Body of pancreas (tissue), 4 donors: Measurements from ENCODE around the gene GSS. TPM values are rescaled to one million over a fixed set of nuclear protein-coding genes. Genes with fewer than 3 reads are reported as not detected.

ENCODE experiments used
- ATAC-seq: fragments of 150-250 bp; one replicate; pipeline ENCODE4 v1.9.1; 2016
- DNase-seq, 4 donors: peaks; one replicate each; pipeline ENCODE4 v3.0.0-alpha.2; 2019
- H3K27ac ChIP-seq, 4 donors: fragments of 200-600 bp; sonication (generic); 1 replicate in 3 of 4; 2 replicates in 1 of 4; pipeline versions ENCODE4 v1.5.1 to v1.6.1; 2016 to 2019; ENCODE audit warnings: mild to moderate bottlenecking in 1 of 4, mixed read lengths in 1 of 4, moderate library complexity in 1 of 4
- H3K27me3 ChIP-seq, 2 donors: fragments of 200-600 bp; sonication (generic); one replicate each; pipeline ENCODE4 v1.6.0; 2016; ENCODE audit warnings: mild to moderate bottlenecking in 1 of 2
- H3K36me3 ChIP-seq, 2 donors: fragments of 200-600 bp; sonication (generic); replicated peaks in 1 of 2; 2 replicates each; pipeline ENCODE4 v1.5.1; 2016; ENCODE audit warnings: low read depth in 2 of 2; ENCODE audit not compliant: insufficient read depth in 1 of 2
- H3K4me1 ChIP-seq: fragments of 200-600 bp; sonication (generic); one replicate; pipeline ENCODE4 v1.6.0; 2016
- H3K4me3 ChIP-seq, 2 donors: fragments of 200-600 bp; sonication (generic); 1 replicate in 1 of 2; 2 replicates in 1 of 2; pipeline ENCODE4 v1.5.1; 2016 to 2019
- H3K9me3 ChIP-seq, 3 donors: fragments of 200-600 bp; sonication (generic); 1 replicate in 2 of 3; 2 replicates in 1 of 3; pipeline ENCODE4 v1.5.1; 2016
- POLR2A ChIP-seq, 3 donors: fragments of 450-650 bp; IDR thresholded peaks; one replicate each; pipeline ENCODE4 v1.6.1; 2016; ENCODE audit warnings: antibody characterized with exemption in 3 of 3, mild to moderate bottlenecking in 2 of 3
- WGBS, 2 donors: methylation state at CpG; one replicate each; pipeline ENCODE4 v1.1.5; 2017; 5-methylcytosine and 5-hydroxymethylcytosine counted together
- intact Hi-C: fragments of 100-400 bp; cut with DNase I; formaldehyde crosslinking; loops from one replicate; pipeline ENCODE4 v1.15.1; 2023
- total RNA-seq, 2 donors: library from RNA; depleted of rRNA; stranded (reverse); fragments of >200 nt; gene quantifications; one replicate each; pipeline ENCODE4 v1.1.0, GENCODE V29; 2016
- TF ChIP-seq, protein P1 (sequence below), 7 experiments: fragments of 450-650 bp in 4 of 7; fragments of 200-600 bp in 3 of 7; sonication (generic) in 3 of 7; IDR thresholded peaks; one replicate each; pipeline ENCODE4 v1.5.1; 2016 to 2019; ENCODE audit warnings: antibody characterized with exemption in 7 of 7

Gene GSS
- total RNA-seq, 2 donors from 2014 or later, result 24.6 to 33.0 TPM

DNA sequence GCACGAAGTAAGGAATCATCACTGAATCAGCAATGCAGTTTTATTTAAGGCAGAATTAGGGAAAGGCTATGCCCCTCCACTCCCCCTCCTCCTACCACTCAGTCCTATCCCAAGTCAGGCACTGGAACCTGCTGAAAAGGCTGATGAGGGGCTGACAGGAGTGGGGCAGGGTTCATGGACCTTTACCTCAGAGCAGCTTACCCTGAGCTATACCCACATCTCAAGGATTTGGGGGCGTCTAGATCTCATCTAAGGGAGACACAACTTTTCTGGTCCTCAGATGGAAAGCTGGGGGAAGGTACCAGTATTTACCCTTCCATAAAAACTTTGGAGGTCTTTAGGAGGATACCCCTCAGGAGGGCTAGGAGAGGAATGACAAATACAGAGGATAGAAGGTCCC, 27.2 kb downstream of the GSS start:
- WGBS, 2 donors, result 80 to 86% methylated on average over 2 of the region's 2 CpGs
- TF ChIP-seq POLR2A (IDR thresholded peaks at IDR 0.05), result no peak
- TF ChIP-seq, protein P1, sequence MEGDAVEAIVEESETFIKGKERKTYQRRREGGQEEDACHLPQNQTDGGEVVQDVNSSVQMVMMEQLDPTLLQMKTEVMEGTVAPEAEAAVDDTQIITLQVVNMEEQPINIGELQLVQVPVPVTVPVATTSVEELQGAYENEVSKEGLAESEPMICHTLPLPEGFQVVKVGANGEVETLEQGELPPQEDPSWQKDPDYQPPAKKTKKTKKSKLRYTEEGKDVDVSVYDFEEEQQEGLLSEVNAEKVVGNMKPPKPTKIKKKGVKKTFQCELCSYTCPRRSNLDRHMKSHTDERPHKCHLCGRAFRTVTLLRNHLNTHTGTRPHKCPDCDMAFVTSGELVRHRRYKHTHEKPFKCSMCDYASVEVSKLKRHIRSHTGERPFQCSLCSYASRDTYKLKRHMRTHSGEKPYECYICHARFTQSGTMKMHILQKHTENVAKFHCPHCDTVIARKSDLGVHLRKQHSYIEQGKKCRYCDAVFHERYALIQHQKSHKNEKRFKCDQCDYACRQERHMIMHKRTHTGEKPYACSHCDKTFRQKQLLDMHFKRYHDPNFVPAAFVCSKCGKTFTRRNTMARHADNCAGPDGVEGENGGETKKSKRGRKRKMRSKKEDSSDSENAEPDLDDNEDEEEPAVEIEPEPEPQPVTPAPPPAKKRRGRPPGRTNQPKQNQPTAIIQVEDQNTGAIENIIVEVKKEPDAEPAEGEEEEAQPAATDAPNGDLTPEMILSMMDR (IDR thresholded peaks at IDR 0.05), result no peak

DNA sequence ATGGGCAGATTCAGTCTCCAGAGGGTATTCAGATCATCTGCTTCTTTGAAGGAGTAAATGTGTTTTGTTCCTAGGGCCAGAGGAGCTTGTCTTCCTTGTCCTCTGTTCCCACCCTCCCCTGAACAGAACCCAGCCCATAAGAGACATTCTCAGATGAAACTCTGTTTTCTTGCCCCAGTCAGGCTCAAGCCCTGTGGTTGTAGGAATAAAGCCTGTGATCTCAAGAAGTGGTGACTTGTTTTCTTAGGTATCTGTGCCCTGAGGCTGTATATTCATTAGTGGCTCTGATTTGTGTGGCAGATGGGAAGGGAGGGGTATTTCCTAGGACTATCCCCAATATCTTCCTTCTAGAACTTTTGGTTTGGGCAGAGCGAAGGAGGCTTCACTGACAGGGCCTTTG, 27.9 kb downstream of the GSS start:
- WGBS, 2 donors, result 100% methylated on average over 1 of the region's 1 CpG; no CpG with 5 or more reads in 1 of the 2 donors
- TF ChIP-seq, protein P1 (IDR thresholded peaks at IDR 0.05), result no peak
- TF ChIP-seq POLR2A (IDR thresholded peaks at IDR 0.05), result no peak
- ATAC-seq (no peak), DNase-seq (no peak)
- no peaks in the 10 kb centered on the region for H3K27me3 ChIP-seq
- no peak overlapping the region for H3K4me3 ChIP-seq
- H3K36me3 ChIP-seq, result peaks cover 0 to 4% of the 10 kb centered on the region in 2 donors
- intact Hi-C loops, result no loop called here
- H3K9me3 ChIP-seq, result no peaks in the 10 kb centered on the region
- H3K4me1 ChIP-seq, result peaks cover 7% of the 10 kb centered on the region
- no peak overlapping the region for H3K27ac ChIP-seq

More for the DNA sequence above, 27.2 kb downstream of the GSS start:
- Histone ChIP-seq H3K27me3 (no peaks in the 10 kb centered on the region), H3K4me3 (no peak overlapping the region), H3K27ac (no peak overlapping the region), H3K4me1 (peaks cover under 1% of the 10 kb centered on the region), H3K36me3 (peaks cover 0 to 4% of the 10 kb centered on the region in 2 donors), H3K9me3 (no peaks in the 10 kb centered on the region)
- ATAC-seq (no peak), DNase-seq (no peak)
- intact Hi-C loops, result no loop called here

DNA sequence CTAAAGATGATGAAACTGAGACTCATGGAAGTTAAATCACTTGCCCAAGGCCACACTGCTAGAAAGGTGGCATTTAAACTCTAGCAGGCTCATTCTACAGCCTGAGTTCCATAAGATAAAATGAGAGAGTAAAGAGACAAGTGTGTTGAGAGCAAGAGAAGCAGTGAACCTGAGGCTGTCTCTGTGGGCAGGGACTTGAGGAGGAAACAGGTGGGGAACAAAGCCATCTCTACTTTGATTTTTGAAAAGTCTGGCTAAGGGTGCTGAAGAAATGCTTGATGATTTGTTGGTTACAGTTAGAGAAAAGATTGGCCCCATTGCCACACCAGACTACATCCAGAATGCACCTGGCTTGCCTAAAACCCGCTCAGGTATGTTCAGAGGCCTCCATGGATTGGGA, 29.0 kb downstream of the GSS start:
- H3K27me3 ChIP-seq, result no peaks in the 10 kb centered on the region
- peaks cover 0 to 4% of the 10 kb centered on the region in 2 donors for H3K36me3 ChIP-seq
- H3K27ac ChIP-seq, result no peak overlapping the region
- DNase-seq, result no peak
- H3K4me3 ChIP-seq, result no peak overlapping the region
- ATAC-seq, result no peak
- H3K9me3 ChIP-seq, result no peaks in the 10 kb centered on the region
- 100% methylated on average over 1 of the region's 1 CpG for WGBS, 2 donors
- H3K4me1 ChIP-seq, result peaks cover 17% of the 10 kb centered on the region
- intact Hi-C loops, result no loop called here
- no peak for TF ChIP-seq POLR2A (IDR thresholded peaks at IDR 0.05)
- TF ChIP-seq, protein P1 (IDR thresholded peaks at IDR 0.05), result no peak

DNA sequence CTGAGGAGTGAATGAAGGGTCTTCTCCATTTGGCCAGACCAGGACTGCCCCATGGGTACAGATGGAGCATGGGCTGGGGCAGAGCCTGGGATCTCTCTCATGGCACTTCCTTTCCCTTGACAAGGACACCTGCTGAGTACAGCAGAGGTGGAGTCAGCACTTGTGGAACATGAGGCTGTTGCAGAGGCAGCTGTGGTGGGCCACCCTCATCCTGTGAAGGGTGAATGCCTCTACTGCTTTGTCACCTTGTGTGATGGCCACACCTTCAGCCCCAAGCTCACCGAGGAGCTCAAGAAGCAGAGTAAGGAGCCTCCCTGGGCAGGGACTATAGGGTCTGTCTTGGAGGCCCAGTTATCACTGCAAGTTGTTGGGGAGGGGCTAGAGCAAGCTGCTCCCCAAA, 29.6 kb downstream of the GSS start:
- intact Hi-C loops, result no loop called here
- no peaks in the 10 kb centered on the region for H3K9me3 ChIP-seq
- DNase-seq, result no peak
- 90 to 100% methylated on average over 1 of the region's 1 CpG for WGBS, 2 donors
- H3K4me1 ChIP-seq, result peaks cover 17% of the 10 kb centered on the region
- TF ChIP-seq, protein P1 (IDR thresholded peaks at IDR 0.05), result no peak
- TF ChIP-seq POLR2A (IDR thresholded peaks at IDR 0.05), result no peak
- no peak for ATAC-seq
- peaks cover 0 to 4% of the 10 kb centered on the region in 2 donors for H3K36me3 ChIP-seq
- no peaks in the 10 kb centered on the region for H3K27me3 ChIP-seq
- H3K27ac ChIP-seq, result no peak overlapping the region
- H3K4me3 ChIP-seq, result no peak overlapping the region

- no peak for ATAC-seq
- Histone ChIP-seq H3K4me3 (no peak overlapping the region), H3K4me1 (peaks cover 17% of the 10 kb centered on the region), H3K27me3 (no peaks in the 10 kb centered on the region), H3K36me3 (peaks cover 0 to 4% of the 10 kb centered on the region in 2 donors), H3K9me3 (no peaks in the 10 kb centered on the region), H3K27ac (no peak overlapping the region)
- TF ChIP-seq, protein P1 (IDR thresholded peaks at IDR 0.05), result no peak
- no peak for TF ChIP-seq POLR2A (IDR thresholded peaks at IDR 0.05)
- WGBS, 2 donors, result 90 to 100% methylated on average over 3 of the region's 3 CpGs
- intact Hi-C loops, result no loop called here
- no peak for DNase-seq
Observed at GRCh38 chr20:34925341-34925740, 30.3 kb downstream of the GSS start.
